ENCODE measurements around the gene RBM4.

GRCh38 chr11:66653123-66653522 is 14.6 kb downstream of the RBM4 start:
- TF ChIP-seq, protein P1, sequence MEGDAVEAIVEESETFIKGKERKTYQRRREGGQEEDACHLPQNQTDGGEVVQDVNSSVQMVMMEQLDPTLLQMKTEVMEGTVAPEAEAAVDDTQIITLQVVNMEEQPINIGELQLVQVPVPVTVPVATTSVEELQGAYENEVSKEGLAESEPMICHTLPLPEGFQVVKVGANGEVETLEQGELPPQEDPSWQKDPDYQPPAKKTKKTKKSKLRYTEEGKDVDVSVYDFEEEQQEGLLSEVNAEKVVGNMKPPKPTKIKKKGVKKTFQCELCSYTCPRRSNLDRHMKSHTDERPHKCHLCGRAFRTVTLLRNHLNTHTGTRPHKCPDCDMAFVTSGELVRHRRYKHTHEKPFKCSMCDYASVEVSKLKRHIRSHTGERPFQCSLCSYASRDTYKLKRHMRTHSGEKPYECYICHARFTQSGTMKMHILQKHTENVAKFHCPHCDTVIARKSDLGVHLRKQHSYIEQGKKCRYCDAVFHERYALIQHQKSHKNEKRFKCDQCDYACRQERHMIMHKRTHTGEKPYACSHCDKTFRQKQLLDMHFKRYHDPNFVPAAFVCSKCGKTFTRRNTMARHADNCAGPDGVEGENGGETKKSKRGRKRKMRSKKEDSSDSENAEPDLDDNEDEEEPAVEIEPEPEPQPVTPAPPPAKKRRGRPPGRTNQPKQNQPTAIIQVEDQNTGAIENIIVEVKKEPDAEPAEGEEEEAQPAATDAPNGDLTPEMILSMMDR (conservative IDR thresholded peaks at IDR 0.05 in 1 of 2, IDR thresholded peaks at IDR 0.05 in 1 of 2; ENCODE audit: low read depth in 1 of 2, low read length in 2 of 2), result no peak
- TF ChIP-seq EZH2 (IDR thresholded peaks at IDR 0.05; ENCODE audit: low read length, missing control alignments), result no peak
